OCI-LY1 (cell line): Measurements from ENCODE around the gene ATXN7L1.

Source experiments
- H2AFZ ChIP-seq: fragments of 200-600 bp; sonication (generic), shearing (Covaris generic); 2 replicates; pipeline ENCODE4 v1.6.0; 2014; ENCODE audit warnings: antibody characterized with exemption, mild to moderate bottlenecking, low read length
- H3F3A ChIP-seq: fragments of 200-600 bp; sonication (generic), shearing (Covaris generic); 2 replicates; pipeline ENCODE4 v1.6.0; 2014; ENCODE audit warnings: mild to moderate bottlenecking, antibody characterized with exemption, low read length, moderate library complexity; ENCODE audit not compliant: insufficient read depth
- H3K27ac ChIP-seq: fragments of 200-600 bp; sonication (generic); 2 replicates; pipeline ENCODE4 v1.5.1; 2014; ENCODE audit warnings: low read length, mixed run types, mild to moderate bottlenecking, low read depth; ENCODE audit not compliant: poor library complexity, severe bottlenecking
- H3K27me3 ChIP-seq: fragments of 200-600 bp; sonication (generic); 2 replicates; pipeline ENCODE4 v1.6.0; 2014; ENCODE audit warnings: antibody characterized with exemption, mild to moderate bottlenecking, low read length, moderate library complexity; ENCODE audit not compliant: insufficient read depth
- H3K36me3 ChIP-seq: fragments of 200-600 bp; sonication (generic); 2 replicates; pipeline ENCODE4 v1.6.1; 2014; ENCODE audit warnings: mild to moderate bottlenecking, antibody characterized with exemption, low read length, moderate library complexity, mixed read lengths; ENCODE audit not compliant: insufficient read depth
- H3K4me1 ChIP-seq: fragments of 200-600 bp; sonication (generic); 2 replicates; pipeline ENCODE4 v1.5.1; 2014; ENCODE audit warnings: mild to moderate bottlenecking, low read length, moderate library complexity; ENCODE audit not compliant: insufficient read depth, severe bottlenecking
- H3K4me2 ChIP-seq: fragments of 200-600 bp; sonication (generic), shearing (Covaris generic); 2 replicates; pipeline ENCODE4 v1.6.1; 2014; ENCODE audit warnings: low read length
- H3K4me3 ChIP-seq: fragments of 200-600 bp; sonication (generic); 2 replicates; pipeline ENCODE4 v1.5.1; 2014; ENCODE audit warnings: low read length, low read depth, mild to moderate bottlenecking, mixed read lengths; ENCODE audit not compliant: poor library complexity, severe bottlenecking
- H3K79me2 ChIP-seq: fragments of 200-600 bp; shearing (Covaris generic); 2 replicates; pipeline ENCODE4 v1.6.1; 2016; ENCODE audit warnings: mixed run types, low read length, mixed read lengths; ENCODE audit not compliant: insufficient read depth
- H3K9ac ChIP-seq: fragments of 200-600 bp; sonication (generic), shearing (Covaris generic); 2 replicates; pipeline ENCODE4 v1.6.1; 2014; ENCODE audit warnings: mild to moderate bottlenecking, low read length, mixed read lengths
- H3K9me2 ChIP-seq: fragments of 200-600 bp; sonication (generic), shearing (Covaris generic); 2 replicates; pipeline ENCODE4 v1.6.1; 2014; ENCODE audit warnings: low read depth, mild to moderate bottlenecking, low read length, mixed read lengths
- H3K9me3 ChIP-seq: fragments of 200-600 bp; shearing (Covaris generic); 2 replicates; pipeline ENCODE4 v1.6.1; 2014; ENCODE audit warnings: low read length, mixed read lengths
- H4K20me1 ChIP-seq: fragments of 200-600 bp; sonication (generic), shearing (Covaris generic); 2 replicates; pipeline ENCODE4 v1.6.0; 2016; ENCODE audit warnings: mild to moderate bottlenecking, low read length; ENCODE audit not compliant: insufficient read depth
- EZH2 ChIP-seq: fragments of 200-600 bp; sonication (generic), shearing (Covaris generic); IDR thresholded peaks from 2 replicates; pipeline ENCODE4 v1.8.0; 2017; ENCODE audit warnings: borderline replicate concordance, mixed run types, mild to moderate bottlenecking, antibody characterized with exemption, low read length, moderate library complexity, mixed read lengths
- TF ChIP-seq, protein P1 (sequence below): fragments of 200-600 bp; sonication (generic), shearing (Covaris generic); IDR thresholded peaks from 2 replicates; pipeline ENCODE4 v1.5.1; 2017; ENCODE audit warnings: mild to moderate bottlenecking, antibody characterized with exemption, low read length, moderate library complexity, mixed read lengths

Gene ATXN7L1

DNA sequence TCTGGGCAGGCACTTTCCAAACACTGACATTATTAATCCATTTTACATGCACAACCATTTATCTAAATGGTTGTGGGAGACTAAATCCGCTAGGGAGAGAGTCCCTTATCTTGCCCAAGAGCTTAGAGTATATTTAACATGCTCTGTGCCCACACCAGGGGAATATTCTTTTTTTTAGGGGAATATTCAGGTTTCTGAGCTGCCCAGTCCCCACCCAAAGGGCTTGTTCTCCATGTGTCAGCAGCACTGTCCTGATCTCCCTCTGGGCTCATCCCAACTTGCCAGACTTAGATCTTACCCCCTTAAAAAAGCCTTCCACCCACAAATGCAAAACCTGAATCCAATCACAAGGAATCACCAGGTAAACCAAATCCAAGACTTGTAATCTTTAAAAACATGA, 132.1 kb downstream of the ATXN7L1 start:
- Histone ChIP-seq H3K9me2 (no peaks in the 10 kb centered on the region), H3K9ac (no peak overlapping the region), H3K4me1 (no peaks in the 10 kb centered on the region), H3K4me3 (no peak overlapping the region), H3F3A (no peaks in the 10 kb centered on the region), H2AFZ (no peak overlapping the region), H4K20me1 (no peaks in the 10 kb centered on the region), H3K79me2 (no peaks in the 10 kb centered on the region), H3K4me2 (no peak overlapping the region), H3K27me3 (no peaks in the 10 kb centered on the region), H3K27ac (no peak overlapping the region), H3K9me3 (no peaks in the 10 kb centered on the region), H3K36me3 (no peaks in the 10 kb centered on the region)
- no peak for TF ChIP-seq EZH2
- TF ChIP-seq, protein P1, sequence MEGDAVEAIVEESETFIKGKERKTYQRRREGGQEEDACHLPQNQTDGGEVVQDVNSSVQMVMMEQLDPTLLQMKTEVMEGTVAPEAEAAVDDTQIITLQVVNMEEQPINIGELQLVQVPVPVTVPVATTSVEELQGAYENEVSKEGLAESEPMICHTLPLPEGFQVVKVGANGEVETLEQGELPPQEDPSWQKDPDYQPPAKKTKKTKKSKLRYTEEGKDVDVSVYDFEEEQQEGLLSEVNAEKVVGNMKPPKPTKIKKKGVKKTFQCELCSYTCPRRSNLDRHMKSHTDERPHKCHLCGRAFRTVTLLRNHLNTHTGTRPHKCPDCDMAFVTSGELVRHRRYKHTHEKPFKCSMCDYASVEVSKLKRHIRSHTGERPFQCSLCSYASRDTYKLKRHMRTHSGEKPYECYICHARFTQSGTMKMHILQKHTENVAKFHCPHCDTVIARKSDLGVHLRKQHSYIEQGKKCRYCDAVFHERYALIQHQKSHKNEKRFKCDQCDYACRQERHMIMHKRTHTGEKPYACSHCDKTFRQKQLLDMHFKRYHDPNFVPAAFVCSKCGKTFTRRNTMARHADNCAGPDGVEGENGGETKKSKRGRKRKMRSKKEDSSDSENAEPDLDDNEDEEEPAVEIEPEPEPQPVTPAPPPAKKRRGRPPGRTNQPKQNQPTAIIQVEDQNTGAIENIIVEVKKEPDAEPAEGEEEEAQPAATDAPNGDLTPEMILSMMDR = no peak

DNA sequence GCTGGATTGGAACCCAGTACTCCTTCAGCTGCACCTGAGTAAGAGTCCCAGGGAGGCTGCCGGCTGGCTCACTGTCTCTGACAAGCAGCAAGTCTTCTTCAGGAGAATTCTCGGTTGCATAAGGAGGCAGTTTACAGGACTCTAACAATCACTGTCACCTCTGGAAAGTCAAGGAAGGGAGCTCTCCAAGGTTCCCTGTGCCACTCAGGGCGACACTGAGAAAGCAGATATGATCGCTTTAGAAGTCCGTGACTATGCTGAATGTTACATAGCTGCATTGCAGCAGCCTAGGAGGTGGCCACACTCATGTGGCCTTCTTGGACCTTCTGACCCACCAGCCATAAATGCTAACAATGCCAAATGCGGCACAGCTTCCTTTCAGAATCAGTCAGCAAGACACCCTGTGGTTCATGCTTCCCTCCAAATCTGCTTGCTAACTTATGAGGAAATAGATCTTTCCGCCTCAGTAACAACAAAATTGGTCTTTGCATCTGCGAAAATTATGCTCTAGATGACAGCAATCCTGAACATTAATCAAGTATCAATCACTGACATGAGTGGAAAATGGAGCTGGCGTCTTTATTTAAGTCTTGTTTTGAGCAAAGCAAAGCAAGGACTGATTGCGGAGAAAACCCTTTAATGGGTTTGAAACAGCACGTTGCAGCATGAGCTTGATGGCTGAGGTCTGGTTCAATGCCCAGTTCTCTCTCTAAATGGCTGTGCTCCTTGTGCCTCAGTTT, 132.9 kb downstream of the ATXN7L1 start:
- H3K9me2 ChIP-seq = no peaks in the 10 kb centered on the region
- no peak overlapping the region for H3K9ac ChIP-seq
- H3K79me2 ChIP-seq = no peaks in the 10 kb centered on the region
- no peaks in the 10 kb centered on the region for H3K27me3 ChIP-seq
- H3K27ac ChIP-seq = no peak overlapping the region
- H3K36me3 ChIP-seq = no peaks in the 10 kb centered on the region
- H3K4me3 ChIP-seq = no peak overlapping the region
- TF ChIP-seq EZH2 = no peak
- TF ChIP-seq, protein P1 = no peak
- H3K9me3 ChIP-seq = no peaks in the 10 kb centered on the region
- H4K20me1 ChIP-seq = no peaks in the 10 kb centered on the region
- H2AFZ ChIP-seq = no peak overlapping the region
- H3K4me1 ChIP-seq = no peaks in the 10 kb centered on the region
- H3K4me2 ChIP-seq = no peak overlapping the region
- no peaks in the 10 kb centered on the region for H3F3A ChIP-seq

DNA sequence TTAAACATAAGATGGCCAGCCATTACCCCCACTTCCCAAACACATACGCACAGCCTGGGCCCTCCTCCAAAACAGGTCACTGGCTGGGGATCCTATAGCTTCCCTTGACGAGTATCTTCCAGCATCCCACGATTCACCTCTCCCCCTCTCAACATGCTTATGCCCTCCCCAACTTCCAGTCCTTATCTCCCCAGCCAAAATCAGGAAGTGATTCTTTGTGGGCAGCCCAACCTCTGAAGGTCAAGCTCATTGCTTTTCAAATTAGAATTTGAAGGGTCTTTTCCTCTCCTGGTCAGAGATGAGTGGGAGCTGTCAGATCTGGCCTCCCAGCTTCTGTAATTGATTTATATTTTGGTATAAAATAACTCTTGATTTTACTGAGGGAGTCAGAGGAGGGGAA, 133.6 kb downstream of the ATXN7L1 start:
- Histone ChIP-seq H3F3A (no peaks in the 10 kb centered on the region), H3K36me3 (no peaks in the 10 kb centered on the region), H2AFZ (no peak overlapping the region), H3K9me2 (no peaks in the 10 kb centered on the region), H3K79me2 (no peaks in the 10 kb centered on the region), H3K27me3 (no peaks in the 10 kb centered on the region), H3K9ac (no peak overlapping the region), H3K27ac (no peak overlapping the region), H3K4me3 (no peak overlapping the region), H4K20me1 (no peaks in the 10 kb centered on the region), H3K4me1 (no peaks in the 10 kb centered on the region), H3K9me3 (no peaks in the 10 kb centered on the region), H3K4me2 (no peak overlapping the region)
- TF ChIP-seq, protein P1 = no peak
- TF ChIP-seq EZH2 = no peak
